Caco-2 (cell line): ENCODE data around the gene PTPDC1. TPM values are rescaled to one million over a fixed set of nuclear protein-coding genes. Genes with fewer than 3 reads are reported as not detected.

Source experiments
- BruUV-seq: library from RNA; stranded (reverse); fragments of 400-500 nt; replicated peaks from 2 replicates; lab custom pipeline; 2021; lab: Mats Ljungman, UMichigan
- CTCF ChIA-PET: fragments of 300-600 bp; sonication (Branson Sonifier 250); formaldehyde crosslinking; loops from one replicate; lab custom pipeline; 2022; ENCODE audit warnings: antibody characterized with exemption; lab: Charles Lee
- POLR2A ChIA-PET: fragments of 300-600 bp; sonication (Branson Sonifier 250); formaldehyde crosslinking; loops from one replicate; lab custom pipeline; 2022; ENCODE audit warnings: antibody characterized with exemption; lab: Charles Lee
- DNase-seq, 2 experiments: peaks; one replicate each; pipeline versions ENCODE4 v3.0.0 to v3.0.0-alpha.2; 2020 to 2022
- H3K27me3 ChIP-seq: replicated peaks from 2 replicates; pipeline ENCODE4 v1.6.0; 2011; ENCODE audit warnings: low read length; ENCODE audit not compliant: control insufficient read depth, insufficient read depth
- H3K36me3 ChIP-seq: 2 replicates; pipeline ENCODE4 v1.5.1; 2011; ENCODE audit warnings: low read length; ENCODE audit not compliant: control insufficient read depth, insufficient read depth
- H3K4me1 ChIP-seq: fragments of 250-450 bp; sonication (Bioruptor Pico); 2 replicates; pipeline ENCODE4 v1.5.1; 2020; ENCODE audit warnings: mild to moderate bottlenecking
- H3K4me3 ChIP-seq: 2 replicates; pipeline ENCODE4 v1.5.1; 2011; ENCODE audit warnings: low read depth, mild to moderate bottlenecking, control low read depth, low read length
- H3K9me3 ChIP-seq: fragments of 250-450 bp; sonication (Bioruptor Pico); 2 replicates; pipeline ENCODE4 v1.5.1; 2020; ENCODE audit warnings: mild to moderate bottlenecking, moderate library complexity
- H3K27ac Mint-ChIP-seq: one replicate; pipeline ENCODE4 v1.8.0; 2022; ENCODE audit warnings: mixed read lengths; ENCODE audit not compliant: unreplicated experiment
- H3K27me3 Mint-ChIP-seq: one replicate; pipeline ENCODE4 v1.8.0; 2022; ENCODE audit warnings: mixed read lengths; ENCODE audit not compliant: insufficient read depth, unreplicated experiment
- H3K36me3 Mint-ChIP-seq: one replicate; pipeline ENCODE4 v1.8.0; 2022; ENCODE audit warnings: mild to moderate bottlenecking, mixed read lengths; ENCODE audit not compliant: insufficient read depth, unreplicated experiment
- H3K4me1 Mint-ChIP-seq: one replicate; pipeline ENCODE4 v1.8.0; 2022; ENCODE audit warnings: low read depth, mixed read lengths; ENCODE audit not compliant: unreplicated experiment
- H3K4me3 Mint-ChIP-seq: one replicate; pipeline ENCODE4 v1.8.0; 2022; ENCODE audit warnings: mild to moderate bottlenecking, moderate library complexity, mixed read lengths; ENCODE audit not compliant: unreplicated experiment
- H3K9me3 Mint-ChIP-seq: one replicate; pipeline ENCODE4 v1.8.0; 2022; ENCODE audit warnings: mixed read lengths; ENCODE audit not compliant: unreplicated experiment
- CTCF ChIP-seq, 2 experiments: fragments of 200-600 bp in 1 of 2; IDR thresholded peaks; 1 replicate in 1 of 2; 2 replicates in 1 of 2; pipeline versions ENCODE4 v1.5.1 to v1.8.0; 2011 to 2022; ENCODE audit warnings: antibody characterized with exemption in 1 of 2, control low read depth in 1 of 2, inconsistent platforms in 1 of 2, low read depth in 1 of 2, low read length in 1 of 2, mild to moderate bottlenecking in 1 of 2, moderate library complexity in 1 of 2; ENCODE audit not compliant: insufficient read depth in 1 of 2, severe bottlenecking in 1 of 2, unreplicated experiment in 1 of 2
- intact Hi-C: fragments of 100-400 bp; cut with micrococcal nuclease; formaldehyde crosslinking; loops from one replicate; pipeline ENCODE4 v1.10.0; 2022; ENCODE audit not compliant: unreplicated experiment
- total RNA-seq: library from RNA; stranded (reverse); gene quantifications from 2 replicates; pipeline ENCODE4 v1.2.3, GENCODE V29; 2022

Gene PTPDC1
- total RNA-seq, 1 experiment from 2014 or later: 5.9 TPM

DNA sequence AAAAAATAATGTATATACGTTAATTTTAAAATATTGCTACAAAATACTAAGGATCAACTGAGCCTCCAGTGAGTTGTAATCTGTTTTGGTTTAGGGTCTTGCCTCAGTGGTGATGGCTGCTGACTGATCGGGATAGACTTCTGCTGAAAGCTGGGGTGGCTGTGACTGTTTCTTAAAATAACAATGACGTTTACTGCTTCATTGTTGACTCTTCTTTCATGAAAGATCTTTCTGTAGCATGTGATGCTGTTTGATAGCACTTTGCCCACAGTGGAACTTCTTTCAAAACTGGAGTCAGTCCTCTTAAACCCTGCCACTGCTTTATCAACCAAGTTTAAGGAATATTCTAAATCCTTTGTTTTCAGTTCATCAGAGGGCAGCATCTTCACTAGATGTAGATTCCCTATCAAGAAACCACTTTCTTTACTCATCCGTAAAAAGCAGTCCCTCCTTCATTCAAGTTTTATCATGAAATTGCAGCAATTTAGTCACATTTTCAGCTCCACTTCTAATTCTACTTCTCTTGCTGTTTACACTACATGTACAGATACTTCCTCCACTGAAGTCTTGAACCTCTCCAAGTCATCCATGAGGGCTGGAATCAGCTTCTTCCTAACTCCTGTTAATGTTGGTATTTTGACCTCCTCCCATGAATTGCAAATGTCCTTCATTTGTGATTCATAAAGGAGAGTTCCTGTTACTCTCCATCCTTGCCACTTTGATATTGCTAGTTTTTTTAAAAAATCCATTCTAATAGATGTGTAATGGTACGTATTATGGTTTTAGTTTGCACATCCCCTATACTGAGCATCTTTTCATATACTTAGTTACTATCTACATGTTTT lies 41.5 kb upstream of the PTPDC1 start:
- intact Hi-C loops: no loop called here
- DNase-seq: no peak
- no peaks in the 10 kb centered on the region for H3K9me3 ChIP-seq
- no peaks in the 10 kb centered on the region for H3K27me3 ChIP-seq
- H3K27me3 Mint-ChIP-seq: no peaks in the 10 kb centered on the region
- H3K9me3 Mint-ChIP-seq: no peaks in the 10 kb centered on the region
- POLR2A ChIA-PET: no interaction called here
- no peak overlapping the region for H3K4me3 ChIP-seq
- H3K27ac Mint-ChIP-seq: no peak overlapping the region
- CTCF ChIA-PET: no interaction called here
- no peak overlapping the region for H3K4me3 Mint-ChIP-seq
- no peaks in the 10 kb centered on the region for H3K4me1 ChIP-seq
- TF ChIP-seq CTCF (IDR thresholded peaks at IDR 0.05; ENCODE audit: insufficient read depth in 1 of 2, low read depth in 1 of 2, low read length in 1 of 2, severe bottlenecking in 1 of 2, unreplicated experiment in 1 of 2): no peak
- no peaks in the 10 kb centered on the region for H3K36me3 Mint-ChIP-seq
- H3K4me1 Mint-ChIP-seq: no peaks in the 10 kb centered on the region
- no TSS peak for BruUV-seq
- H3K36me3 ChIP-seq: no peaks in the 10 kb centered on the region

- ChIA-PET POLR2A (no interaction called here), CTCF (no interaction called here)
- H3K36me3 ChIP-seq: no peaks in the 10 kb centered on the region
- H3K27me3 Mint-ChIP-seq: no peaks in the 10 kb centered on the region
- H3K36me3 Mint-ChIP-seq: peaks cover 7% of the 10 kb centered on the region
- TF ChIP-seq CTCF (IDR thresholded peaks at IDR 0.05; ENCODE audit: insufficient read depth in 1 of 2, low read depth in 1 of 2, low read length in 1 of 2, severe bottlenecking in 1 of 2, unreplicated experiment in 1 of 2): no peak
- no peak for DNase-seq
- no TSS peak for BruUV-seq
- no peaks in the 10 kb centered on the region for H3K4me1 ChIP-seq
- intact Hi-C loops: no loop called here
- H3K9me3 ChIP-seq: no peaks in the 10 kb centered on the region
- H3K27me3 ChIP-seq: no peaks in the 10 kb centered on the region
- H3K4me3 ChIP-seq: no peak overlapping the region
- no peak overlapping the region for H3K4me3 Mint-ChIP-seq
- H3K4me1 Mint-ChIP-seq: no peaks in the 10 kb centered on the region
- H3K9me3 Mint-ChIP-seq: no peaks in the 10 kb centered on the region
- H3K27ac Mint-ChIP-seq: no peak overlapping the region
These were observed 29.5 kb upstream of the PTPDC1 start for GRCh38 chr9:94054716-94055115.

- intact Hi-C loops: no loop called here
These were observed 27.8 kb upstream of the PTPDC1 start for GRCh38 chr9:94056442-94056974.

More at GRCh38 chr9:94056442-94056974, 27.8 kb upstream of the PTPDC1 start:
- Mint-ChIP-seq H3K27ac (no peak overlapping the region), H3K9me3 (no peaks in the 10 kb centered on the region), H3K36me3 (peaks cover 7% of the 10 kb centered on the region), H3K4me3 (no peak overlapping the region), H3K27me3 (no peaks in the 10 kb centered on the region), H3K4me1 (no peaks in the 10 kb centered on the region)
- Histone ChIP-seq H3K36me3 (no peaks in the 10 kb centered on the region), H3K4me1 (no peaks in the 10 kb centered on the region), H3K4me3 (no peak overlapping the region), H3K9me3 (no peaks in the 10 kb centered on the region), H3K27me3 (no peaks in the 10 kb centered on the region)
- ChIA-PET POLR2A (no interaction called here), CTCF (no interaction called here)
- no peak for DNase-seq
- no peak for TF ChIP-seq CTCF (IDR thresholded peaks at IDR 0.05; ENCODE audit: insufficient read depth in 1 of 2, low read depth in 1 of 2, low read length in 1 of 2, severe bottlenecking in 1 of 2, unreplicated experiment in 1 of 2)
- no TSS peak for BruUV-seq
